PC-9 (cell line): ENCODE measurements around the gene SYNDIG1. TPM values are rescaled to one million over a fixed set of nuclear protein-coding genes. Genes with fewer than 3 reads are reported as not detected.

ENCODE experiments used
- BruUV-seq: library from RNA; stranded (reverse); fragments of 400-500 nt; replicated peaks from 2 replicates; lab custom pipeline; 2021; lab: Mats Ljungman, UMichigan
- CTCF ChIA-PET: fragments of 300-600 bp; sonication (Branson Sonifier 250); formaldehyde crosslinking; loops from one replicate; lab custom pipeline; 2022; ENCODE audit warnings: antibody characterized with exemption; lab: Charles Lee
- POLR2A ChIA-PET: fragments of 300-600 bp; sonication (Branson Sonifier 250); formaldehyde crosslinking; loops from one replicate; lab custom pipeline; 2022; ENCODE audit warnings: antibody characterized with exemption; ENCODE audit not compliant: unreplicated experiment; lab: Charles Lee
- DNase-seq, 2 experiments: peaks; one replicate each; pipeline versions ENCODE4 v3.0.0 to v3.0.0-alpha.2; 2015 to 2022; ENCODE audit warnings: mixed read lengths in 1 of 2
- H2AFZ ChIP-seq: fragments of 200-600 bp; sonication (generic); 2 replicates; pipeline ENCODE4 v1.8.1; 2017; ENCODE audit warnings: antibody characterized with exemption
- H3F3A ChIP-seq: fragments of 200-600 bp; sonication (generic); 2 replicates; pipeline ENCODE4 v1.8.1; 2017; ENCODE audit warnings: antibody characterized with exemption, mild to moderate bottlenecking, low read depth; ENCODE audit not compliant: insufficient read depth
- H3K27ac ChIP-seq: fragments of 200-600 bp; sonication (generic); 2 replicates; pipeline ENCODE4 v1.6.1; 2016; ENCODE audit warnings: mixed run types
- H3K27me3 ChIP-seq: fragments of 200-600 bp; sonication (generic); 2 replicates; pipeline ENCODE4 v1.6.1; 2016; ENCODE audit warnings: low read depth, mixed run types; ENCODE audit not compliant: insufficient read depth
- H3K36me3 ChIP-seq: fragments of 200-600 bp; sonication (generic); 2 replicates; pipeline ENCODE4 v1.6.1; 2016; ENCODE audit warnings: low read depth, mixed run types
- H3K4me1 ChIP-seq: fragments of 200-600 bp; sonication (generic); replicated peaks from 2 replicates; pipeline ENCODE4 v1.6.1; 2016; ENCODE audit warnings: mixed run types; ENCODE audit not compliant: insufficient read depth
- H3K4me2 ChIP-seq: fragments of 200-600 bp; sonication (generic); 2 replicates; pipeline ENCODE4 v1.6.1; 2017; ENCODE audit warnings: mixed run types
- H3K4me3 ChIP-seq: fragments of 200-600 bp; sonication (generic); 2 replicates; pipeline ENCODE4 v1.6.1; 2016; ENCODE audit warnings: mixed run types
- H3K79me2 ChIP-seq: fragments of 200-600 bp; sonication (generic); 2 replicates; pipeline ENCODE4 v1.6.1; 2017; ENCODE audit warnings: low read depth, mixed run types
- H3K9me2 ChIP-seq: fragments of 200-600 bp; sonication (generic); 2 replicates; pipeline ENCODE4 v1.8.1; 2017; ENCODE audit warnings: mild to moderate bottlenecking; ENCODE audit not compliant: insufficient read depth
- H3K9me3 ChIP-seq: fragments of 200-600 bp; sonication (generic); 2 replicates; pipeline ENCODE4 v1.8.1; 2016; ENCODE audit warnings: low read depth; ENCODE audit not compliant: insufficient read depth
- H4K20me1 ChIP-seq: fragments of 200-600 bp; sonication (generic); 2 replicates; pipeline ENCODE4 v1.8.1; 2017; ENCODE audit not compliant: insufficient read depth
- EZH2 ChIP-seq: fragments of 200-600 bp; sonication (generic); IDR thresholded peaks from 2 replicates; pipeline ENCODE4 v1.8.0; 2017; ENCODE audit warnings: antibody characterized with exemption, low read depth
- intact Hi-C: fragments of 100-400 bp; cut with micrococcal nuclease; formaldehyde crosslinking; loops from one replicate; pipeline ENCODE4 v1.10.0; 2022; ENCODE audit not compliant: unreplicated experiment
- total RNA-seq: library from RNA; stranded (reverse); gene quantifications from 2 replicates; pipeline ENCODE4 v1.2.3, GENCODE V29; 2021
- TF ChIP-seq, protein P1 (sequence below): fragments of 200-600 bp; sonication (generic); conservative IDR thresholded peaks from 2 replicates; pipeline ENCODE4 v1.6.1; 2017; ENCODE audit warnings: mixed run types, antibody characterized with exemption, mild to moderate bottlenecking, moderate library complexity

Gene SYNDIG1
- total RNA-seq, 1 experiment from 2014 or later, result 0.17 TPM

DNA sequence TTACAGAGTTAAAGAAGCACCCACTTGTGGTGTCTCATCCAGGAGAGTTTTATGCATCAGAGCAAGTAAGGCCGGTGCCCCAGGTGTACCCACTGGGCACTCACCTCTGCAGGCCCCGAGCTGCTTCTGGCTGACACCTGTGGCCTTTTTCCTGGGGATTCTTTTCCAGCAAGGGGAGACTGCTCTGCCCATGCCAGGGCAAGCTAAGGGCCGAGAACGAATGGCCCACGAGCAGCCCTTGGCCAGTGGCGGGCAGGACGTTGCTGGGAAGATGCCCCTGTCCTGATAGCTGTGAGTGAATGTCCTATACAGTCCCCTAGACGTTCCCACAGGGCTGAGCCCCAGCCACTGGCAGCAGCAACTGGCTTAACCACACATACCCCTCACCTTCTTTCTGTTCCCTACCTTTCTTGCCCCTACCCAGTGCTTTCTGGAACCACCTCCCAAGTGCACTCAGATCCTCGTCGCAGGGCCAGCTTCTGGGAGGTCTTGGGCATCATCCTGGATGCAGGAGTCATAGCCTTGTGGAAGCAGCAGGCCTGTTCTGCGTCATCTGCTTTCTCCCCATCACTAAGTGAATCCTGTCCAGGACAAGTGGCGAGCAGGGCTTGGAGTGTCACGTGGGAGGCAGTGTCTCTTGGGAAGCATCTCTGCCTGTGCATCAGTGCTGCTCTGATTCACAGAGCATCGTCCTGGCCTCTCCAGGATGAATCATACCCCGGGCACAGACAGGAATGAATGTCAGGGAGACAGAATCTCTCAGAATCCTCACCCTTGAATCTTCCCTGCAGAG, 32.5 kb downstream of the SYNDIG1 start:
- no peaks in the 10 kb centered on the region for H3K4me1 ChIP-seq
- DNase-seq, result no peak
- ChIA-PET CTCF (no interaction called here), POLR2A (no interaction called here)
- H3K27me3 ChIP-seq, result no peaks in the 10 kb centered on the region
- no peak overlapping the region for H3K4me3 ChIP-seq
- H3K4me2 ChIP-seq, result no peak overlapping the region
- no peaks in the 10 kb centered on the region for H4K20me1 ChIP-seq
- no peaks in the 10 kb centered on the region for H3K9me3 ChIP-seq
- H2AFZ ChIP-seq, result no peak overlapping the region
- no peaks in the 10 kb centered on the region for H3K36me3 ChIP-seq
- no peaks in the 10 kb centered on the region for H3F3A ChIP-seq
- intact Hi-C loops, result no loop called here
- no peak overlapping the region for H3K27ac ChIP-seq
- BruUV-seq, result no TSS peak
- no peak for TF ChIP-seq EZH2
- TF ChIP-seq, protein P1, sequence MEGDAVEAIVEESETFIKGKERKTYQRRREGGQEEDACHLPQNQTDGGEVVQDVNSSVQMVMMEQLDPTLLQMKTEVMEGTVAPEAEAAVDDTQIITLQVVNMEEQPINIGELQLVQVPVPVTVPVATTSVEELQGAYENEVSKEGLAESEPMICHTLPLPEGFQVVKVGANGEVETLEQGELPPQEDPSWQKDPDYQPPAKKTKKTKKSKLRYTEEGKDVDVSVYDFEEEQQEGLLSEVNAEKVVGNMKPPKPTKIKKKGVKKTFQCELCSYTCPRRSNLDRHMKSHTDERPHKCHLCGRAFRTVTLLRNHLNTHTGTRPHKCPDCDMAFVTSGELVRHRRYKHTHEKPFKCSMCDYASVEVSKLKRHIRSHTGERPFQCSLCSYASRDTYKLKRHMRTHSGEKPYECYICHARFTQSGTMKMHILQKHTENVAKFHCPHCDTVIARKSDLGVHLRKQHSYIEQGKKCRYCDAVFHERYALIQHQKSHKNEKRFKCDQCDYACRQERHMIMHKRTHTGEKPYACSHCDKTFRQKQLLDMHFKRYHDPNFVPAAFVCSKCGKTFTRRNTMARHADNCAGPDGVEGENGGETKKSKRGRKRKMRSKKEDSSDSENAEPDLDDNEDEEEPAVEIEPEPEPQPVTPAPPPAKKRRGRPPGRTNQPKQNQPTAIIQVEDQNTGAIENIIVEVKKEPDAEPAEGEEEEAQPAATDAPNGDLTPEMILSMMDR, result no peak
- H3K79me2 ChIP-seq, result no peaks in the 10 kb centered on the region
- no peaks in the 10 kb centered on the region for H3K9me2 ChIP-seq

DNA sequence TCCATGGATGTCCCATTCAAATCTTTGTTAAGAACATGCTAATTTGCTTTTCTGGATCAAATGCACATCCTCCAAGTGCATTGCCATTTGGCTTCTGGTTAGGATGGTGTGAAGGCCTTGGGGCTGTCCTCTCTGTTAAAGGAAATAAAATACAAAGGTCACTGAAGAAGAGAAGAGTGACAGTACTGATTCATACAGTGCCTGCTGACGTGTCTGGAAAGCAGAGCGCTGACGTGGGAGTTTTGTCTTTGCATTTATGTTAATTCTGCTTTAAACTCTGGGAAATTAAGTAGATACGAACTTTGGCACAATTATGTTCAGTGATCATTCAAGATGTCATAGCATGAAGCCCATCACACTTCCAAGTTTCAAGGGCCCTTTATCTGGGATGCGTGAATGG, 33.2 kb downstream of the SYNDIG1 start:
- no peaks in the 10 kb centered on the region for H3K79me2 ChIP-seq
- ChIA-PET POLR2A (no interaction called here), CTCF (no interaction called here)
- TF ChIP-seq EZH2, result no peak
- TF ChIP-seq, protein P1, result no peak
- no peaks in the 10 kb centered on the region for H3K27me3 ChIP-seq
- no peaks in the 10 kb centered on the region for H3K36me3 ChIP-seq
- H4K20me1 ChIP-seq, result no peaks in the 10 kb centered on the region
- H3K4me2 ChIP-seq, result no peak overlapping the region
- H3F3A ChIP-seq, result no peaks in the 10 kb centered on the region
- H2AFZ ChIP-seq, result no peak overlapping the region
- BruUV-seq, result no TSS peak
- intact Hi-C loops, result no loop called here
- no peaks in the 10 kb centered on the region for H3K4me1 ChIP-seq
- H3K9me3 ChIP-seq, result no peaks in the 10 kb centered on the region
- no peak overlapping the region for H3K4me3 ChIP-seq
- DNase-seq, result no peak
- no peak overlapping the region for H3K27ac ChIP-seq
- H3K9me2 ChIP-seq, result no peaks in the 10 kb centered on the region

DNA sequence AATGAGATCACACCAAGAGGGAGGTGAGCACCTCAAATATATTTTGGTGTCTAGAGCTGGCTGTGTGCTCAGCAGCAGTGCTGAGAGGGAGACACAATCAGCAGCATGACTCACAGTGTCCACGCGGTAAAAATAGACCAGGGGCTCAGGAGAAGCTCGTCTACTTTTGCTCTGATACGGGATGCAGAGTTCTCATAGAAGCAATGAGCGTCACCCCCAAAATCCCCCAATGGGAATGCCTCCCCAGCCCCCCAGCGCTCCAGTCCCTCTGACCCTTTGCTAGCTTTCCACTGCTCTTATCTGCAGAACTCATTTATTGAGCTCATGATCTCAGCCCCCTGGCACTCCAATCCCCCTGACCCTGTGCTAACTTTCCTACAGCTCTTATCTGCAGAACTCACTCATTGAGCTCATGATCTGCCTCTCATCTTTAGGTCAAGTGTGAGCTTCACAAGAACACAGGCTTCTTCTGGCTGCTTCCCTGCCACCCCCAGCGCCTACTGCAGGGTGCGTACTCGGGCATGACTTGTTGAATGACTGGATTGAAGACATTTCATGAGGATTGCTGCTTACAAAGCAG, 34.0 kb downstream of the SYNDIG1 start:
- CTCF ChIA-PET, result interaction anchor here (0.6 to 0.8 kb wide), 3 partner anchors 16 to 1710 kb away, joined by 11 to 20 read pairs (median 13); no protein-coding TSS in a partner anchor
- H3F3A ChIP-seq, result no peaks in the 10 kb centered on the region
- no peak overlapping the region for H3K4me2 ChIP-seq
- no peaks in the 10 kb centered on the region for H4K20me1 ChIP-seq
- H3K79me2 ChIP-seq, result no peaks in the 10 kb centered on the region
- H3K36me3 ChIP-seq, result no peaks in the 10 kb centered on the region
- no peaks in the 10 kb centered on the region for H3K9me2 ChIP-seq
- no peak overlapping the region for H3K27ac ChIP-seq
- H2AFZ ChIP-seq, result no peak overlapping the region
- intact Hi-C loops, result no loop called here
- H3K27me3 ChIP-seq, result no peaks in the 10 kb centered on the region
- no peak overlapping the region for H3K4me3 ChIP-seq
- H3K9me3 ChIP-seq, result no peaks in the 10 kb centered on the region
- DNase-seq, result no peak
- no TSS peak for BruUV-seq
- no peak for TF ChIP-seq EZH2
- TF ChIP-seq, protein P1, result no peak
- no peaks in the 10 kb centered on the region for H3K4me1 ChIP-seq
- POLR2A ChIA-PET, result no interaction called here
